Lower lobe of right lung (tissue), 2 donors: Measurements from ENCODE around the gene NUP42. TPM values are rescaled to one million over a fixed set of nuclear protein-coding genes. Genes with fewer than 3 reads are reported as not detected.

Experiments used
- ATAC-seq, 2 donors: fragments of 200-7000 bp; cut with Tn5 transposase; one replicate each; pipeline ENCODE4 v1.9.1; 2020 to 2022; ENCODE audit warnings: mild to moderate bottlenecking in 2 of 2, moderate library complexity in 2 of 2
- DNase-seq: peaks from one replicate; pipeline ENCODE4 v3.0.0-alpha.2; 2020
- H3K27ac ChIP-seq: fragments of 200-600 bp; one replicate; pipeline ENCODE4 v1.8.0; 2022
- H3K27me3 ChIP-seq: fragments of 200-600 bp; one replicate; pipeline ENCODE4 v1.8.0; 2022; ENCODE audit warnings: low read depth
- H3K36me3 ChIP-seq: fragments of 200-600 bp; one replicate; pipeline ENCODE4 v1.8.0; 2022; ENCODE audit warnings: mild to moderate bottlenecking
- H3K4me1 ChIP-seq: fragments of 200-600 bp; one replicate; pipeline ENCODE4 v1.8.0; 2022
- H3K4me3 ChIP-seq: fragments of 200-600 bp; one replicate; pipeline ENCODE4 v1.8.0; 2022; ENCODE audit warnings: mild to moderate bottlenecking
- H3K9me3 ChIP-seq: fragments of 200-600 bp; one replicate; pipeline ENCODE4 v1.8.0; 2022
- CTCF ChIP-seq: fragments of 200-600 bp; IDR thresholded peaks from one replicate; pipeline ENCODE4 v1.8.0; 2022; ENCODE audit warnings: antibody characterized with exemption, mild to moderate bottlenecking
- intact Hi-C: fragments of 100-400 bp; cut with DNase I; formaldehyde crosslinking; loops from one replicate; pipeline ENCODE4 v1.11.0; 2022
- total RNA-seq: library from RNA; stranded (reverse); fragmentation: NEBNext Ultra II Directional; extraction: Animal tissue kit (Norgen Biotek cat#: 25700); gene quantifications from one replicate; pipeline ENCODE4 v1.2.1, GENCODE V29; 2021
- donor health status: DM: no; HTN: yes; CAD: no; lungs with severe emphysema.

The NUP42 gene
- total RNA-seq, 1 donor from 2014 or later = 32.7 TPM

- intact Hi-C loops = no loop called here
- Histone ChIP-seq H3K4me3 (no peak overlapping the region), H3K27me3 (peaks cover 12% of the 10 kb centered on the region), H3K36me3 (no peaks in the 10 kb centered on the region), H3K27ac (no peak overlapping the region), H3K9me3 (no peaks in the 10 kb centered on the region), H3K4me1 (no peaks in the 10 kb centered on the region)
- TF ChIP-seq CTCF = no peak
- ATAC-seq = peak in 1 of 2 donors; percentile 61
- DNase-seq = no peak
Measured at GRCh38 chr7:23242321-23242720, 60.5 kb downstream of the NUP42 start.

GRCh38 chr7:23242935-23243334, 61.1 kb downstream of the NUP42 start:
- intact Hi-C loops = no loop called here

GRCh38 chr7:23246555-23246954, 64.7 kb downstream of the NUP42 start, which contains the start of gene GPNMB:
TSS of gene GPNMB (plus strand) at chr7:23246775. CDS start at chr7:23246858, 83 bp downstream.
- Histone ChIP-seq H3K4me1 (no peaks in the 10 kb centered on the region), H3K4me3 (peak within 1 kb of the TSS; percentile 53), H3K36me3 (no peaks in the 10 kb centered on the region), H3K9me3 (no peaks in the 10 kb centered on the region), H3K27me3 (peaks cover 19% of the 10 kb centered on the region), H3K27ac (peak within 1 kb of the TSS; percentile 74)
- TF ChIP-seq CTCF = no peak
- intact Hi-C loops = no loop called here
- ATAC-seq = peak; percentile 59 to 70
- no peak for DNase-seq

More at GRCh38 chr7:23242935-23243334, 61.1 kb downstream of the NUP42 start:
- ATAC-seq = no peak
- Histone ChIP-seq H3K36me3 (no peaks in the 10 kb centered on the region), H3K27ac (no peak overlapping the region), H3K4me1 (no peaks in the 10 kb centered on the region), H3K4me3 (no peak overlapping the region), H3K9me3 (no peaks in the 10 kb centered on the region), H3K27me3 (peaks cover 18% of the 10 kb centered on the region)
- no peak for DNase-seq
- no peak for TF ChIP-seq CTCF

- ATAC-seq = peak; percentile 23 to 39
- TF ChIP-seq CTCF = no peak
- no peaks in the 10 kb centered on the region for H3K9me3 ChIP-seq
- DNase-seq = no peak
- intact Hi-C loops = no loop called here
- H3K4me3 ChIP-seq = peak overlapping the region; percentile 53
- H3K36me3 ChIP-seq = no peaks in the 10 kb centered on the region
- peak overlapping the region; percentile 74 for H3K27ac ChIP-seq
- peaks cover 19% of the 10 kb centered on the region for H3K27me3 ChIP-seq
- H3K4me1 ChIP-seq = no peaks in the 10 kb centered on the region
Measured at GRCh38 chr7:23247046-23247602, 65.3 kb downstream of the NUP42 start.

GRCh38 chr7:23247603-23248335, 65.9 kb downstream of the NUP42 start:
- H3K36me3 ChIP-seq = no peaks in the 10 kb centered on the region

More at GRCh38 chr7:23247603-23248335, 65.9 kb downstream of the NUP42 start:
- H3K27ac ChIP-seq = peak overlapping the region; percentile 74
- intact Hi-C loops = no loop called here
- no peak for TF ChIP-seq CTCF
- DNase-seq (peak; percentile 74), ATAC-seq (peak; percentile 81 to 85)
- H3K4me1 ChIP-seq = no peaks in the 10 kb centered on the region
- H3K4me3 ChIP-seq = peak overlapping the region; percentile 53
- peaks cover 19% of the 10 kb centered on the region for H3K27me3 ChIP-seq
- H3K9me3 ChIP-seq = no peaks in the 10 kb centered on the region
